Measurements from ENCODE around the gene PPP1R14D.

Gene PPP1R14D

GRCh38 chr15:40787991-40788390, 40.5 kb downstream of the PPP1R14D start:
- no peak overlapping the region for H3K27ac ChIP-seq (ENCODE audit: extremely low read depth, low read depth, low read length)

GRCh38 chr15:40787344-40787841, 41.1 kb downstream of the PPP1R14D start:
- CTCF ChIA-PET, result interaction anchor here (1.5 to 3.6 kb wide), 3 partner anchors 41 to 107 kb away, joined by 5 to 19 read pairs (median 15); partner anchors contain the start of gene VPS18
- no peak for TF ChIP-seq ZBTB20 (tag by site-specific recombination; IDR thresholded peaks at IDR 0.05)
- peak; percentile 76 for TF ChIP-seq GLIS1 (tag by site-specific recombination; IDR thresholded peaks at IDR 0.05)
- TF ChIP-seq HOXA7 (CRISPR knock-in tag; IDR thresholded peaks at IDR 0.05; ENCODE audit: borderline replicate concordance), result no peak
- TF ChIP-seq ZNF398 (tag by site-specific recombination; IDR thresholded peaks at IDR 0.05), result peak; percentile 51; the same call in 1 of the 2 replicates
- no peak for TF ChIP-seq ZNF530 (tag by site-specific recombination; IDR thresholded peaks at IDR 0.05; ENCODE audit: low read depth)
- TF ChIP-seq ZNF792 (tag by site-specific recombination; IDR thresholded peaks at IDR 0.05), result no peak
- TF ChIP-seq ZBTB6 (tag by site-specific recombination; IDR thresholded peaks at IDR 0.05), result 0 out of 2 replicates have a peak, but pooled peaks have one; percentile 31
- TF ChIP-seq ZNF610 (tag by site-specific recombination; IDR thresholded peaks at IDR 0.05; ENCODE audit: borderline replicate concordance), result no peak
- TF ChIP-seq PRDM10 (tag by site-specific recombination; IDR thresholded peaks at IDR 0.05), result peak; percentile 73
- TF ChIP-seq INSM2 (tag by site-specific recombination; IDR thresholded peaks at IDR 0.05), result no peak
- no peak for TF ChIP-seq ZNF747 (tag by site-specific recombination; IDR thresholded peaks at IDR 0.05)
- no peak for TF ChIP-seq TRIM28 (IDR thresholded peaks at IDR 0.05; ENCODE audit: borderline replicate concordance, low read length)
- TF ChIP-seq SP7 (tag by site-specific recombination; IDR thresholded peaks at IDR 0.05), result peak; percentile 48; the same call in 1 of the 2 replicates
- no peak for TF ChIP-seq ZIC2 (tag by site-specific recombination; IDR thresholded peaks at IDR 0.05)
- no peak for TF ChIP-seq ZNF426 (tag by site-specific recombination; IDR thresholded peaks at IDR 0.05)
- TF ChIP-seq ZNF132 (tag by site-specific recombination; IDR thresholded peaks at IDR 0.05; ENCODE audit: borderline replicate concordance), result no peak
- TF ChIP-seq ZNF211 (tag by site-specific recombination; IDR thresholded peaks at IDR 0.05; ENCODE audit: low read depth), result no peak
- no peak for TF ChIP-seq ZNF76 (tag by site-specific recombination; IDR thresholded peaks at IDR 0.05; ENCODE audit: borderline replicate concordance, low read depth)
- 0 out of 2 replicates have a peak, but pooled peaks have one; percentile 34 for TF ChIP-seq OSR2 (tag by site-specific recombination; IDR thresholded peaks at IDR 0.05)
- no peak for TF ChIP-seq ZNF416 (tag by site-specific recombination; IDR thresholded peaks at IDR 0.05)

More at GRCh38 chr15:40787991-40788390, 40.5 kb downstream of the PPP1R14D start:
- no peak overlapping the region for H3K4me3 ChIP-seq (ENCODE audit: low read depth, low read length)
- H3K9me3 ChIP-seq (ENCODE audit: control insufficient read depth, insufficient read depth, low read depth, low read length), result no peaks in the 10 kb centered on the region
- TF ChIP-seq ELK4 (IDR thresholded peaks at IDR 0.05; ENCODE audit: borderline replicate concordance, low read depth, low read length) (no peak), ZBTB48 (tag by site-specific recombination; IDR thresholded peaks at IDR 0.05) (no peak), ZNF837 (tag by site-specific recombination; IDR thresholded peaks at IDR 0.05) (no peak), ZNF266 (tag by site-specific recombination; IDR thresholded peaks at IDR 0.05; ENCODE audit: low read depth) (no peak), ZNF654 (tag by site-specific recombination; IDR thresholded peaks at IDR 0.05; ENCODE audit: low read depth) (no peak), ZNF544 (tag by site-specific recombination; IDR thresholded peaks at IDR 0.05) (no peak), ZNF335 (tag by site-specific recombination; conservative IDR thresholded peaks at IDR 0.05) (peak; percentile 29; the same call in 1 of the 2 replicates), ZIC2 (tag by site-specific recombination; IDR thresholded peaks at IDR 0.05) (peak; percentile 74), ZNF473 (tag by site-specific recombination; IDR thresholded peaks at IDR 0.05) (no peak)
- peaks cover 8% of the 10 kb centered on the region for H3K4me1 ChIP-seq (ENCODE audit: control insufficient read depth, insufficient read depth, low read length)
- CTCF ChIA-PET, result interaction anchor here (1.5 to 3.6 kb wide), 2 partner anchors 70 to 106 kb away, joined by 5 to 19 read pairs; partner anchors contain the start of gene VPS18
- peaks cover 0 to 2% of the 10 kb centered on the region in 2 experiments; a peak in 2 of 3 replicates for H3K36me3 ChIP-seq (ENCODE audit: control insufficient read depth in 2 of 2, insufficient read depth in 1 of 2, low read length in 2 of 2)
- POLR2A ChIA-PET, result interaction anchor here (0.6 to 1.2 kb wide), 3 partner anchors 14 to 85 kb away, joined by 3 to 4 read pairs (median 3); partner anchors contain the start of genes DNAJC17 and ZFYVE19

More at GRCh38 chr15:40787344-40787841, 41.1 kb downstream of the PPP1R14D start:
- Histone ChIP-seq H3K27ac (ENCODE audit: extremely low read depth, low read depth, low read length) (no peak overlapping the region), H3K36me3 (ENCODE audit: control insufficient read depth in 2 of 2, insufficient read depth in 1 of 2, low read length in 2 of 2) (peaks cover 0 to 2% of the 10 kb centered on the region in 2 experiments; a peak in 2 of 3 replicates), H3K9me3 (ENCODE audit: control insufficient read depth, insufficient read depth, low read depth, low read length) (no peaks in the 10 kb centered on the region), H3K4me1 (ENCODE audit: control insufficient read depth, insufficient read depth, low read length) (peaks cover 8% of the 10 kb centered on the region), H3K4me3 (ENCODE audit: low read depth, low read length) (no peak overlapping the region)
- POLR2A ChIA-PET, result interaction anchor here (0.6 to 1.2 kb wide), 3 partner anchors 14 to 86 kb away, joined by 3 to 4 read pairs (median 3); partner anchors contain the start of genes DNAJC17 and ZFYVE19

Data from HEK293 (cell line).